K562 (cell line): ENCODE measurements around the gene PLXNB3.

ENCODE experiments used
- ETV5 ChIP-seq: sonication (generic); formaldehyde crosslinking; IDR thresholded peaks from 2 replicates; pipeline ENCODE4 v1.4.0; 2020; ENCODE audit warnings: low read depth, mild to moderate bottlenecking, missing genetic modification reagents
- GTF2F1 ChIP-seq: IDR thresholded peaks from 2 replicates; pipeline ENCODE4 v1.6.1; 2011; ENCODE audit warnings: low read depth, low read length, improper control_type of control experiment
- HMGXB4 ChIP-seq: sonication (generic); formaldehyde crosslinking; IDR thresholded peaks from 2 replicates; pipeline ENCODE4 v1.8.1; 2023; ENCODE audit warnings: mild to moderate bottlenecking, missing genetic modification reagents
- IRF1 ChIP-seq: sonication (generic); formaldehyde crosslinking; IDR thresholded peaks from 2 replicates; pipeline ENCODE4 v1.8.0; 2022; ENCODE audit warnings: missing genetic modification reagents, mild to moderate bottlenecking, borderline replicate concordance
- MYC ChIP-seq, 2 experiments: fragments of 250-450 bp in 1 of 2; sonication (Bioruptor Pico) in 1 of 2; IDR thresholded peaks; 2 replicates each; pipeline versions ENCODE4 v1.5.1 to v1.6.1; 2012 to 2021; ENCODE audit warnings: low read depth in 2 of 2, borderline replicate concordance in 1 of 2, improper control_type of control experiment in 1 of 2, low read length in 1 of 2, mild to moderate bottlenecking in 1 of 2, moderate library complexity in 1 of 2
- NR1H2 ChIP-seq: sonication (generic); formaldehyde crosslinking; IDR thresholded peaks from 2 replicates; pipeline ENCODE4 v1.4.0; 2020; ENCODE audit warnings: mild to moderate bottlenecking, missing genetic modification reagents
- TCF7L2 ChIP-seq: fragments of 150-350 bp; IDR thresholded peaks from 2 replicates; pipeline ENCODE4 v1.6.1; 2016; ENCODE audit warnings: low read depth, mild to moderate bottlenecking, low read length, moderate library complexity
- UBTF ChIP-seq, 2 experiments: IDR thresholded peaks; 2 replicates each; pipeline ENCODE4 v1.6.1; 2012; ENCODE audit warnings: improper control_type of control experiment in 2 of 2, low read depth in 2 of 2, low read length in 2 of 2, borderline replicate concordance in 1 of 2
- ZNF780A ChIP-seq: fragments of 250-450 bp; sonication (Bioruptor Pico); IDR thresholded peaks from 2 replicates; pipeline ENCODE4 v1.5.0; 2021; ENCODE audit warnings: mild to moderate bottlenecking
- TF ChIP-seq, protein P1 (sequence below), 3 experiments: IDR thresholded peaks in 2 of 3; conservative IDR thresholded peaks in 1 of 3; 2 replicates each; pipeline ENCODE4 v1.5.1; 2011 to 2012; ENCODE audit warnings: low read length in 3 of 3, mild to moderate bottlenecking in 3 of 3, control low read depth in 2 of 3, improper control_type of control experiment in 1 of 3, inconsistent platforms in 1 of 3, low read depth in 1 of 3, mixed read lengths in 1 of 3, moderate library complexity in 1 of 3; ENCODE audit not compliant: insufficient read depth in 2 of 3
- TF ChIP-seq, protein P2 (sequence below): fragments of 150-350 bp; IDR thresholded peaks from 2 replicates; pipeline ENCODE4 v1.6.1; 2014; ENCODE audit warnings: low read depth, mild to moderate bottlenecking, low read length, borderline replicate concordance

DNA sequence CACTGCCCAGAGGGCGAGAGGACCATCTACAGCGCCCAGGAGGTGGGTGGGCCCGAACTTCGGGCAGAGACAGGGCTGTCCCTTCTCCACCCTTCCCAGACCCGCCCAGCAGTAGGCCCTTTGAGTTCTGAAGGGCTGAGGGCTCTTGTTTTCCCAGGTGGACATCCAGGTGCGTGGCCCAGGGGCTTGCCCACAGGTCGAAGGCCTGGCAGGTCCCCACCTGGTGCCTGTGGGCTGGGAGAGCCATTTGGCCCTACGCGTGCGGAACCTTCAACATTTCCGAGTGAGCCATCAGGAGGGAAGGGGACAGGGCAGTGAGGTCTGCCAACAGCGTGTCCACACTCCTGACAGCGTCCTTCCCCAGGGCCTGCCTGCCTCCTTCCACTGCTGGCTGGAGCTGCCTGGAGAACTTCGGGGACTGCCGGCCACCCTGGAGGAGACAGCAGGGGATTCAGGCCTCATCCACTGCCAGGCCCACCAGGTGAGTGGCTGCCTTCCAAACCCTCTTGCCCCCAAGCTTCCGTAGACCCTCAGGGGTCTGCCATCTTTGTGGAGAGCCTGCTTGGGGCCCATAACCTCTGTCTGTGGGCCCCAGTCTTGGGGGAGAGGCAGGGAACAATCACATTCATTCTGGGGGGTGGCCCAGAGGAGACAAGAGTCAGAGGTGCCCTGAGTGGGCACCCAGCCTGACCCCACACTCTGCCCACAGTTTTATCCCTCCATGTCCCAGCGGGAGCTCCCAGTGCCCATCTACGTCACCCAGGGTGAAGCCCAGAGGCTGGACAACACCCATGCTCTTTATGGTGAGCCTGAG is 6.8 kb downstream of the PLXNB3 start:
- TF ChIP-seq GTF2F1 (no peak), ZNF780A (no peak), NR1H2 (CRISPR knock-in tag) (no peak), TCF7L2 (no peak), HMGXB4 (CRISPR knock-in tag) (no peak), IRF1 (CRISPR knock-in tag) (no peak), MYC (IDR thresholded peaks at IDR 0.05; ENCODE audit: low read depth, low read length) (no peak), MYC (CRISPR knock-in tag; IDR thresholded peaks at IDR 0.05; ENCODE audit: borderline replicate concordance, low read depth) (no peak), UBTF (IDR thresholded peaks at IDR 0.05; ENCODE audit: borderline replicate concordance in 1 of 2, low read depth in 2 of 2, low read length in 2 of 2) (no peak), ETV5 (CRISPR knock-in tag) (no peak)
- TF ChIP-seq, protein P1, sequence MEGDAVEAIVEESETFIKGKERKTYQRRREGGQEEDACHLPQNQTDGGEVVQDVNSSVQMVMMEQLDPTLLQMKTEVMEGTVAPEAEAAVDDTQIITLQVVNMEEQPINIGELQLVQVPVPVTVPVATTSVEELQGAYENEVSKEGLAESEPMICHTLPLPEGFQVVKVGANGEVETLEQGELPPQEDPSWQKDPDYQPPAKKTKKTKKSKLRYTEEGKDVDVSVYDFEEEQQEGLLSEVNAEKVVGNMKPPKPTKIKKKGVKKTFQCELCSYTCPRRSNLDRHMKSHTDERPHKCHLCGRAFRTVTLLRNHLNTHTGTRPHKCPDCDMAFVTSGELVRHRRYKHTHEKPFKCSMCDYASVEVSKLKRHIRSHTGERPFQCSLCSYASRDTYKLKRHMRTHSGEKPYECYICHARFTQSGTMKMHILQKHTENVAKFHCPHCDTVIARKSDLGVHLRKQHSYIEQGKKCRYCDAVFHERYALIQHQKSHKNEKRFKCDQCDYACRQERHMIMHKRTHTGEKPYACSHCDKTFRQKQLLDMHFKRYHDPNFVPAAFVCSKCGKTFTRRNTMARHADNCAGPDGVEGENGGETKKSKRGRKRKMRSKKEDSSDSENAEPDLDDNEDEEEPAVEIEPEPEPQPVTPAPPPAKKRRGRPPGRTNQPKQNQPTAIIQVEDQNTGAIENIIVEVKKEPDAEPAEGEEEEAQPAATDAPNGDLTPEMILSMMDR (IDR thresholded peaks at IDR 0.05 in 2 of 3, conservative IDR thresholded peaks at IDR 0.05 in 1 of 3; ENCODE audit: insufficient read depth in 2 of 3, low read depth in 1 of 3, low read length in 3 of 3) = no peak
- TF ChIP-seq, protein P2, sequence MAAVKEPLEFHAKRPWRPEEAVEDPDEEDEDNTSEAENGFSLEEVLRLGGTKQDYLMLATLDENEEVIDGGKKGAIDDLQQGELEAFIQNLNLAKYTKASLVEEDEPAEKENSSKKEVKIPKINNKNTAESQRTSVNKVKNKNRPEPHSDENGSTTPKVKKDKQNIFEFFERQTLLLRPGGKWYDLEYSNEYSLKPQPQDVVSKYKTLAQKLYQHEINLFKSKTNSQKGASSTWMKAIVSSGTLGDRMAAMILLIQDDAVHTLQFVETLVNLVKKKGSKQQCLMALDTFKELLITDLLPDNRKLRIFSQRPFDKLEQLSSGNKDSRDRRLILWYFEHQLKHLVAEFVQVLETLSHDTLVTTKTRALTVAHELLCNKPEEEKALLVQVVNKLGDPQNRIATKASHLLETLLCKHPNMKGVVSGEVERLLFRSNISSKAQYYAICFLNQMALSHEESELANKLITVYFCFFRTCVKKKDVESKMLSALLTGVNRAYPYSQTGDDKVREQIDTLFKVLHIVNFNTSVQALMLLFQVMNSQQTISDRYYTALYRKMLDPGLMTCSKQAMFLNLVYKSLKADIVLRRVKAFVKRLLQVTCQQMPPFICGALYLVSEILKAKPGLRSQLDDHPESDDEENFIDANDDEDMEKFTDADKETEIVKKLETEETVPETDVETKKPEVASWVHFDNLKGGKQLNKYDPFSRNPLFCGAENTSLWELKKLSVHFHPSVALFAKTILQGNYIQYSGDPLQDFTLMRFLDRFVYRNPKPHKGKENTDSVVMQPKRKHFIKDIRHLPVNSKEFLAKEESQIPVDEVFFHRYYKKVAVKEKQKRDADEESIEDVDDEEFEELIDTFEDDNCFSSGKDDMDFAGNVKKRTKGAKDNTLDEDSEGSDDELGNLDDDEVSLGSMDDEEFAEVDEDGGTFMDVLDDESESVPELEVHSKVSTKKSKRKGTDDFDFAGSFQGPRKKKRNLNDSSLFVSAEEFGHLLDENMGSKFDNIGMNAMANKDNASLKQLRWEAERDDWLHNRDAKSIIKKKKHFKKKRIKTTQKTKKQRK = no peak
